Keratinocyte (primary cell): ENCODE results near the gene NLRP1.

ENCODE experiments used
- EZH2 ChIP-seq: IDR thresholded peaks from one replicate; pipeline ENCODE4 v1.6.1; 2012; ENCODE audit warnings: inconsistent platforms, mild to moderate bottlenecking, low read length, moderate library complexity
- TF ChIP-seq, protein P1 (sequence below), 3 experiments: IDR thresholded peaks in 1 of 3; conservative IDR thresholded peaks in 1 of 3; optimal IDR thresholded peaks in 1 of 3; 2 replicates in 2 of 3; 3 replicates in 1 of 3; pipeline versions ENCODE3 to v1.5.1; 2011; ENCODE audit warnings: low read length in 3 of 3, mild to moderate bottlenecking in 3 of 3, moderate library complexity in 2 of 3, control low read depth in 1 of 3, inconsistent platforms in 1 of 3; ENCODE audit not compliant: insufficient read depth in 2 of 3; ENCODE audit errors: extremely low read depth in 1 of 3

DNA sequence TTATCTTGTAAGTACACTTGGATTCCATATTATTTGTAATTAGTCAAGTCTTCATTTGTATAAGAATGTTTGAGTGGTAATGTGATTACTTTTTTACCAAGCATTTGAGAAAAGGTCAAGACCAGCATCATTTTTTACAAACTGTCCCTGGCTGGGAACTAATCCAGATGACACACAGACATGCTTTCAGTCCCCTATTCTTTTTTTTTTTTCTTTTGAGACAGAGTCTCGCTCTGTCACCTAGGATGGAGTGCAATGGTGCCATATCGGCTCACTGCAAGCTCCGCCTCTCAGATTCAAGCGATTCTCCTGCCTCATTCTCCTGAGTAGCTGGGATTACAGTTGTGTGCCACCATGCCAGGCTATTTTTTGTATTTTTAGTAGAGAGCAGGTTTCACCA lies 102.9 kb downstream of the NLRP1 start:
- TF ChIP-seq, protein P1, sequence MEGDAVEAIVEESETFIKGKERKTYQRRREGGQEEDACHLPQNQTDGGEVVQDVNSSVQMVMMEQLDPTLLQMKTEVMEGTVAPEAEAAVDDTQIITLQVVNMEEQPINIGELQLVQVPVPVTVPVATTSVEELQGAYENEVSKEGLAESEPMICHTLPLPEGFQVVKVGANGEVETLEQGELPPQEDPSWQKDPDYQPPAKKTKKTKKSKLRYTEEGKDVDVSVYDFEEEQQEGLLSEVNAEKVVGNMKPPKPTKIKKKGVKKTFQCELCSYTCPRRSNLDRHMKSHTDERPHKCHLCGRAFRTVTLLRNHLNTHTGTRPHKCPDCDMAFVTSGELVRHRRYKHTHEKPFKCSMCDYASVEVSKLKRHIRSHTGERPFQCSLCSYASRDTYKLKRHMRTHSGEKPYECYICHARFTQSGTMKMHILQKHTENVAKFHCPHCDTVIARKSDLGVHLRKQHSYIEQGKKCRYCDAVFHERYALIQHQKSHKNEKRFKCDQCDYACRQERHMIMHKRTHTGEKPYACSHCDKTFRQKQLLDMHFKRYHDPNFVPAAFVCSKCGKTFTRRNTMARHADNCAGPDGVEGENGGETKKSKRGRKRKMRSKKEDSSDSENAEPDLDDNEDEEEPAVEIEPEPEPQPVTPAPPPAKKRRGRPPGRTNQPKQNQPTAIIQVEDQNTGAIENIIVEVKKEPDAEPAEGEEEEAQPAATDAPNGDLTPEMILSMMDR (optimal IDR thresholded peaks at IDR 0.05 in 1 of 3, IDR thresholded peaks at IDR 0.05 in 1 of 3, conservative IDR thresholded peaks at IDR 0.05 in 1 of 3; ENCODE audit: extremely low read depth in 1 of 3, insufficient read depth in 2 of 3, low read length in 3 of 3): no peak
- no peak for TF ChIP-seq EZH2
